Stimulated activated naive CD8-positive, alpha-beta T cell treated with anti-CD3 and anti-CD28 coated beads, Interleukin-15, Interleukin-2, amounts not matched to agents 100 U/mL and 50 U/mL, for 24 hours (primary cell): Measurements from ENCODE around the gene FOSL1.

ENCODE experiments used
- ATAC-seq: fragments of 150-1000 bp; cut with Tn5 transposase; one replicate; pipeline ENCODE4 v1.10.0; 2021
- DNase-seq: peaks from one replicate; pipeline ENCODE4 v3.0.0; 2021

FOSL1 gene

DNA sequence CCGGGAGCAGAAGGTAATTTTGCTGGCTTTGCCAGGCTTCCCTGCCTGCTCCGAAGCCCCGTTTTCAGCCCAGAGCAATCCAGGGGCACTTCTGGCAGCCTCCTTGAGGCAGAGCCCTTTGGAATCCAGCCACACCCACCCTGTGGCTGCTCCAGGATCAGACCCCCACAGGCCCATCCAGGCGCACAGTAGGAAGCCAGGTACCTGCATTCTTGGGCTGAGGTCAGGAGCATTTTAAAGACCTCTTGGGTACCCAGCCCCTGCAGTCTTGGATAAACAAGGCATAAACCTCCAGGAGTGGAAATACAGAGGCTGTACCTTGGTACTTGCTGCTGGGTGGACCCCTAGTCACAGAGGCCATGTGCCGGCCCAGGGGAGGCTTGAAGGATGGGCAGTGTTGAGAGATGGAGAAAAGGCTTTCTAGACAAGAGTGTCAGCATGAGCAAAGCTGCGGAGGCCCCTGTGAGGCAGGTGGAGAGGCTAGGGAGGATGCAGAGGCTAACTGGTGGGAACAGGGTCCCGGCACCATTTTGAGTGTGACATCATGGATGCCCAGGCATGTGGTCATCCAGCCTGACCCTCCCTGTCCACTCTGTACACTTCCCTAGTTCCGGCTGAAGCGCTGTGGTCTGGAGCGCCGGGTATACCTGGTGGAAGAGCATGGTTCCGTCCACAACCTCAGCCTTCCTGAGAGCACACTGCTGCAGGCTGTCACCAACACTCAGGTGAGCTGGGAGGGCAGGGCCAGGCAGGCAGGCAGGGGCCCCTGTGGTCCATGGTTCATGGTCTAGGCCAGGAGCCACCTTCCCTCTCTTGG, 36.1 kb downstream of the FOSL1 start:
- ATAC-seq: no peak
- no peak for DNase-seq

DNA sequence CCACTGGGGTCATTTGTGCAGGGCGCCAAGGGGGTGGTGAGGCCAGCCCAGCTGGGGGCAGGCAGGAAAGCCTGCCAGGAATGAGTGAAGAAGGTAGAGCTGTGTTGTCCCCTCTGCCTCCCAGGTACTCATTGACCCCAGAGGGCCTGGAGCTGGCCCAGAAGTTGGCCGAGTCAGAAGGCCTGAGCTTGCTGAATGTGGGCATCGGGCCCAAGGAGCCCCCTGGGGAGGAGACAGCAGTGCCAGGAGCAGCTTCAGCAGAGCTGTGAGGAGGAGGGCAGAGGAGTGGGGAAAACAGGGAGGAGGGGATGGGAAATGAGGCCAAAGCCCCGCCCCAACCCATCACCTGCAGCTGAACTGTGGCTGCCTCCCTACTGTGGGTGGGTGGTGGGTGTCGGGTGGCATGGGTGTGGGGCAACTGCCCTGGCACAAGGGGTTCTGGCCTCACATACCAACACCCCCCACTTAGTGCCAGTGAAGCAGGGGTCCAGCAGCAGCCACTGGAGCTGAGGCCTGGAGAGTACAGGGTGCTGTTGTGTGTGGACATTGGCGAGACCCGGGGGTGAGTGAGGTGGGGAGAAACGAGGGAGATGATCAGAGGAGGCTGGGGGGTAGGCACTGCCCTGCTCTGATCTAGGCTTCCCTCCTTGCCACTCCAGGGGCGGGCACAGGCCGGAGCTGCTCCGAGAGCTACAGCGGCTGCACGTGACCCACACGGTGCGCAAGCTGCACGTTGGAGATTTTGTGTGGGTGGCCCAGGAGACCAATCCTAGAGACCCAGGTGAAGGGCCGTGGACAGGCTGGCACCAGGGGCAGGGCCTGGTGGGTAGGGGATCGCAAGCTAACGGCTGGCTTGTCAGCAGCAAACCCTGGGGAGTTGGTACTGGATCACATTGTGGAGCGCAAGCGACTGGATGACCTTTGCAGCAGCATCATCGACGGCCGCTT, 37.0 kb downstream of the FOSL1 start:
- ATAC-seq (no peak), DNase-seq (no peak)

DNA sequence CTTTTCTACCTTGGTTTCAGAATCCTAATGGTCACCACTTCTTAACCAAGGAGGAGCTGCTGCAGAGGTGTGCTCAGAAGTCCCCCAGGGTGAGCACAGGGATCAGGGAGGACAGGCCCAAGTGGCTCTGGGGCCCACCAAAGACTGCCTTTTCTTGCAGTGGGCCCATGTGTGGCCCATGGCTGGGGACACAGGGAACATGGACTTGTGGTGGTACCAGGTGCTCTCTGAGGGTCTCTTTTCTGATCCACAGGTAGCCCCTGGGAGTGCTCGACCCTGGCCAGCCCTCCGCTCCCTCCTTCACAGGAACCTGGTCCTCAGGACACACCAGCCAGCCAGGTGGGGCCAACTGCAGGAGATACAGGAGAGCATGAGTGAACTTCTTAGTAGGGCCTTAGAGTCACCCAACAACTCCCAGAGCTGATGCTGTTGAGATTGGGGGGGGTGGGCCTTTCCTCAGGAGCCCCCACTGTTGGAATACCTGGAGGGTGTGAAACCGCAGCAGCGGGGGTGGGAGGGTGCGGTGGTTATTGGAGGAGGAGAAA, 37.9 kb downstream of the FOSL1 start:
- DNase-seq: no peak
- ATAC-seq: no peak

DNA sequence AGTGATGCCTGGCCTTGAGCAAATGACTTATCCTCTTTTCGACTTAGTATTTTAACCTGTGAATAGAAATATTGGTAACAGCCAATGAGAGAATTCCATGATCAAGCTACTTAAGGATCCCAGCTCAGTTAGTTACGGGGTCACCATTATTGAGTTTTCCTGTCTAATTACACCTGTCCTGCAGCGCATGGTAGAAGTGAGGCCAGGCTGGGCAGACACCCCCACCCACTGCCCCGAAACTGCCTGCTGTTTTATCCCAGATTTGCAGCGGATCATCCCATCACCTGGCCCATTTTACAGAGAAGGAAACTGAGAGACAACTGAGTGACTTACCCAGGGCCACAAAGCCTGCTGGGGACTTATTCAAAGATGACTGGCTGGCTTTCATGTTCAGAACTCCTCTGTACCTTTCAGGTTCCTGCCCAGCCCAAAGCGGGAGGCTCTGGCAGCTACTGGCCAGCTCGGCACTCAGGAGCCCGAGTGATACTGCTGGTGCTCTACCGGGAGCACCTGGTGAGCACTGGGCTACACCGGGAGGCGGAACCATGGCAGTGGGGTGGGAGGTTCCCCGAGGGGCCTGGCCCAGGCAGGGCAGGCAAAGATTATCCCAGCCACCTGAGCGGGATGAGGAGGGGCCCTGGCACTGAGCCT, 38.5 kb downstream of the FOSL1 start:
- ATAC-seq (no peak), DNase-seq (no peak)

DNA sequence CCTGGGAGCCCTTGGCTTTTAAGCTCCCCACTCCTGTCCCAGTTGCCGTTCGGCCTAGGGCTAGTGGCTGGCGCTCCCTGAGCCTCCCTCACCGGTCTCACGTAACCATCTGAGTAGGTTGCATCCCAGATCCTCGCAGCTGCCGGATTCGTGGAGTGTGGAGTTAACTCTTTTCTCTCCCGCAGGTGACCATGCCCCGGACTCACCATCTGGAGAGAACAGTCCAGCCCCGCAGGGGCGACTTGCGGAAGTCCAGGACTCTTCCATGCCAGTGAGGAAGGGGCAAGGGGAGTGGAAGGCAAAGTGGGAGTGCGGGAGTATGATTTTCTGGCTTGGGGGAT, 39.1 kb downstream of the FOSL1 start:
- DNase-seq (no peak), ATAC-seq (no peak)

DNA sequence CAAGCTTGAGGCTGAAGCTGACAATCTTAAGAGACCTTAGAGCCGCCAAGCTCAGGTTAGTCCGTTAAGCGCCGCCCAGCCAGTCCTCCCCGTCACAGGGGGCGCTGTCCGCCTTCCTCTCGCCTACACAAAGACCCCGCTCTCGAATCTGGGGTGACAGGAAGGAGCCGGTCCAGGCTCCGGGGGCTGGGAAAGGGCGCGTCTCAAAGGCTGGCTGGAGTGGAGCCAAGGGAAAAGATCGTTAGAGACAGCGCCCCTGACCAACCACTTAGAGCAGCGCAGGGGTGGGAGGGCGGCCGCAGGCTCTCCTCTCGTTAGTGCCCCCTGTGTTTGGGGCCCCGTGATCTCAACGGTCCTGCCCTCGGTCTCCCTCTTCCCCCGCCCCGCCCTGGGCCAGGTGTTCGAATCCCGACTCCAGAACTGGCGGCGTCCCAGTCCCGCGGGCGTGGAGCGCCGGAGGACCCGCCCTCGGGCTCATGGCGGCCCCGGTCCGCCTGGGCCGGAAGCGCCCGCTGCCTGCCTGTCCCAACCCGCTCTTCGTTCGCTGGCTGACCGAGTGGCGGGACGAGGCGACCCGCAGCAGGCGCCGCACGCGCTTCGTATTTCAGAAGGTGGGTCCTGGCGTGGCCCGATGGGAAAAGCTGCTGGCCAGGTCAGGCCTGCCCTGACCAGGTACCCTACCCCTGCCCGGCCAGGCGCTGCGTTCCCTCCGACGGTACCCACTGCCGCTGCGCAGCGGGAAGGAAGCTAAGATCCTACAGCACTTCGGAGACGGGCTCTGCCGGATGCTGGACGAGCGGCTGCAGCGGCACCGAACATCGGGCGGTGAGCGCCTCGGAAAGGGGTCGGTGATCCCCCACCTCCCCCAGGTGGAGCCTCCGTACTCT, 39.7 kb downstream of the FOSL1 start, which contains the start of gene MUS81:
Gene MUS81 (plus strand): TSS at position 156 of the 887 bp plus-strand sequence. CDS start 321 bp downstream, at position 477.
- DNase-seq (peak; percentile 97), ATAC-seq (peak; percentile 39)

DNA sequence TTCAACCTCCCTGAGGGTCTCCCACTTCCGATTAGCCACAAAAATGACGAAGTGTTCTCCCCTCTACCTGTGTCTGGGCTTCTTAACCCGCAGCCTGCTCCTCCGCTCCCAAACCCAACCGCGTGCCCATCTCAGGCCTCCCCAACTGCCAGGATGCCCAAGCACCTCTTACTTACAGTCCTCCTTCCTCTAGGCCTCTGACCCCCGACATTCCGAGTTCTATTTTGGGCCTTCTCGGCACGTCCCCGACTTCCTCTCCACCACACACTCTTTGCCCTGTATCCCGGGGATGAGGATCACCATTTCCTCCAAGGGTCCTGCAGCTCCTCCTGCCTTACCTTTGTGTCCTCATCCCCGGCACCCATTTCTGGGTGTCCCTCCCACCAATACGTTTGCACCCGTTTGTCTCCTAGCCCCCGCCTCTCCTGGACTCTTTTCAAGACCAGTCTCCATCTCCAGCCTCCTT, 40.3 kb downstream of the FOSL1 start:
- ATAC-seq (peak; percentile 0), DNase-seq (peak; percentile 62)

DNA sequence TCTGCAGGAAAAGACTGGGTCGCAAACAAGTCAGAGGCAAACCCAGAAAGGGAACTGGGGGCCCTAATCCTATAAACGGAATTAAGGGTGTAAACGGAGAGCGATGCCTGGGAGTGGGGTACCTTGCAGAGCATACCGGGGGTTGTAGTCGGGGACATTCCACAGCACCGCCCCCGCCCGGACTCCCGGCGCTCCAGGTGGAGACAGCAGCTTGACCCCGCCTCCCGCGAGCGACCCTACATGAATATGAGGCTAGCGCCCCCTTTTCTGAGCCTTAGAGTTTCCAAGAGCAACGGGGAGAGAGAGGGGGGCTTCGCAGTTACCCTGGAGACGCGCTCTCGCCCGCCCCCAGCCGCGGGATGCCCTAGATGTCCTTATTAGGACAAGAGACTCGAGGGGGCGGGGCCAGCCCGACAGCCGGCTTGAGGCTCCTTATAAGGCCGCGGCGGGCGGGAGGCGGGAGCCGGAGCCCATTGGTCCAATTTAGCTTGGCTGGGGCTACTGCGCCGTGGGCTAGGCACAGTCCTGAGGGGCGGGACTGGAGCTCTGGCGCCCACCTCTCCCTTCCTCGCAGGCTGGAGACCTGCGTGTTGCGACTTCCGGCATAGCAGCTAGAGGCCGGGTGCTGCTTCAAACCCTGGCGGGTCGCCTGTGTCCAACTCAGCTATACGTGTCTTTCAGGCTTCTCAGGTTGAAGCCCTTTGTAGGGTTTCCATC, 40.9 kb downstream of the FOSL1 start:
- DNase-seq: peak; percentile 99
- peak; percentile 78 for ATAC-seq

DNA sequence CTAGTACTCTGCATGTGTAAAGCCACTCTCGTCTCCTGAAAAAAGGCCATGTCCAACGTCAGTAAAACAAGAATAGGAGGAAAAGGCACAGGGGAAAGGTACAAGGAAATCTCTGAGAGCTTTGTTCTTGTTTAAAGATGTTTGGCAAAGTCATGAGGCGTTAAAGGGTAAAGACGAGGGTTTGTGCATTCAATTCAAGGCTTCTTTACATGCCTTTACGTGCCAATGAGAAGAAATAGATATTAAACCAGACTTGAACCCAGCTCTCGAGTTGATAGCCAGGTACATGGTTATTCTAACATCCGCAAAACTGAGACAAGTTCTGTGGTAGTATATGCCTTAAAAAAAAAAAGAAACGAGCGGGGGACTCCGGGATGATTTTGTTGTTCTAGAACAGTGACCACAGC, 41.5 kb downstream of the FOSL1 start:
- no peak for DNase-seq
- no peak for ATAC-seq

DNA sequence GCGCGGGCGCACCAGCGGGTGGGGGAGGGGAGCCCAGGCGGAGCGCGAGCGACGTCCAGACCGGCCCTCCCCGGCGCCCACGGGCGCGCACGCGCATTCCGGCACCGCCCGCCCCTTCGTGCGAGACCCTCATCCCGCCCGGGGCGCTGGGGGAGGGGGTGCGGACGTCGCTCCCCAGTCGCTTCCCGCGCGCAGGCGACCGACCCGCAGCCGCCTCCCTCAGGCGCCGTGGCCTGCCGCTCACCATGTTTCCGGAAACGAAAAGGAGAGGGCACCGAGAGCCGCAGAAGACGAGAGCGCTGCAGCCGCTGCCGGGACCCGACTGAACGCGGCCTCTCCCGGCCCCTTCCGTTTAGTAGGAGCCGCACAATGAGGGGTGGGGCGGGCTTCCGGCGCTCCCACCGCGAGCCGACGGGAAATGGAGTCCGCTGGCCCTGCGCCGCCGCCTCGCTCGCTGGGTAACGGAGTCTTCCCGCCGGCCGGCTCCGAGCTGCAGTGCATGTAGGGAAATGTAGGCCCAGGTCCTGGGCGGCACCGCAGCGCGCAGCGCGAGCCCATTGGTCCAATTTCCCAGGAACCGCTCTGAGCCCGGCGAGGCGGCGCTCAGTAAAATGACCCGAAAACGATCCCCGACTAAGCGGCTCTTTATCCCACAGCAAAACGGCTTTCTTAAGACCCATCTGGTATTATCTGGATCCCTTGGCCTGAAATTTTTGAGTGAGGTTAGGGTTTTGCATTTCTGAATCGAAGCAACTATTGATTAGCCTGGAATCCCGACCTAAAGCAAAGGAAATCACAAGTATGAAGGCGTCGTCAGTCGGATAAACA, 42.1 kb downstream of the FOSL1 start, which contains the start of gene CFL1:
Gene CFL1 (minus strand): TSS at position 328 of the 828 bp plus-strand sequence. CDS start 81 bp downstream, at position 247.
- DNase-seq (peak; percentile 97), ATAC-seq (peak; percentile 71)

DNA sequence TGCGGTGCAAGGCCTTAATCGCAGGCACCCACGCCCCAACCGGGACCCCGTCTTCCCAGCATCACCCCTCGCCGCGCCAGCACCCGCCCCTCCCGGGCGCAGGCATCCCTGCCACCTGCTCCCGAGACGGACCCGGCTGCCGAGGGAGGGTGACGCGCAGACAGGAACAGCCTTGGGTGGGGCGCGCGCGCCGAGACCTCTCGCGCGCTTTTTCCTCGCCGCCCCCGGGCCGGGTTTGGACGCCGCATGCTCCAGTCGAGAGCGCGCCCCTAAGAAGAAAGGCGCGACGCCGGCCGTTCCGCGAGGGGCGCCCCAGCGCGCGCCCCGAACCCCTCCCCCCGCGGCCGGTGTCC, 42.7 kb downstream of the FOSL1 start:
- DNase-seq (no peak), ATAC-seq (no peak)

DNA sequence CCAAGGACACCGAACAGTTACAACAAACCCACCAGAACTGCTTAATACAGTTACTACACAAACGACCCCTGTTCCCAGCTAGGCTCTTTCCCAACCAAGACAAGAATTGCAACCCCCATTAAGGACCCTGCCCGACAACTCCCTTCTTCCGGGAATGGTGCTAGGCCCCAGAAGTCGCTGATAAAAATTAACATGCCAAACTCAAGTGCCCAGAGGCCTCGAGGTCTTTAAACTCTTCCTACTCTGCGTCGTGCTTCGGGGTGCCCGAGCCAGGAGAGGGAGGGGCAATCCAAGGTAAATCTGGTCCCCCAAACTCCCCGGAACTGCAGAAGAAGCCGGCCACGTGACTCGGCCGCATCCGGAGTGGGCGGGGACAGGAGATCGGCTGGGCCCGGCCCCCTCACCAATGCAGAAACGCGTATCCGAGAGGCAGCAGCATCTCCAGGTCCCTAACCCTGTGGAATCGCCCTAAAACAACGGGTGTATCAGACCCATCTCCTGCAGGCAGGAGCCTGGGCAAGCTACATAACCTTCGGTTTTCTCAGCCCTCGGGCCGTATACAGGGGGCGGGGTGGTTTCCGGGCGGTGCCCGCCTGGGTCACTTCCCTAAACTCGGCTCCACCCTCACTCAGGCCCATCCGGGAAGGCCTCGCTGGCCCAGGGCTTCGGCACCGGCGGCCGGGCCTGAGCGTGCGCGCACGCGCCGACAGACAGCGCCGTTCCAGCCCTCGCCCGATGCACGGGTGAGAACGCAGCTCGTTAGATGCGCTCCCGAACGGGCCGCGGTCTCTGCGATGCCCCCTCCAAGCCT, 43.3 kb downstream of the FOSL1 start:
- peak; percentile 3 for ATAC-seq
- peak; percentile 86 for DNase-seq

DNA sequence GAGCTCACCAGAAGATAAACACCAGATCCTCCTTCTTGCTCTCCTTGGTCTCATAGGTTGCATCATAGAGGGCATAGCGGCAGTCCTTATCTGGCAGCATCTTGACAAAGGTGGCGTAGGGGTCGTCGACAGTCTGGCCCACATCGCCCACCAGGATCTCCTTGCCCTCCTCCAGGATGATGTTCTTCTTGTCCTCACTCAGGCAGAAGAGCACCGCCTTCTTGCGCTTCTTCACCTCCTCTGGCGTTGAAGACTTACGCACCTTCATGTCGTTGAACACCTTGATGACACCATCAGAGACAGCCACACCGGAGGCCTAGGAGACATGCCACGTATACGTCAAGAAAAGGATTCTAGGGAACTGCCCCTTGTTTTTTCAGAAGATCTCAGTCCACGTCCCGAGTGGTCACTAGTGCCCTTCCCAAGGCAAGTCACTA, 44.2 kb downstream of the FOSL1 start:
- no peak for ATAC-seq
- peak; percentile 5 for DNase-seq

DNA sequence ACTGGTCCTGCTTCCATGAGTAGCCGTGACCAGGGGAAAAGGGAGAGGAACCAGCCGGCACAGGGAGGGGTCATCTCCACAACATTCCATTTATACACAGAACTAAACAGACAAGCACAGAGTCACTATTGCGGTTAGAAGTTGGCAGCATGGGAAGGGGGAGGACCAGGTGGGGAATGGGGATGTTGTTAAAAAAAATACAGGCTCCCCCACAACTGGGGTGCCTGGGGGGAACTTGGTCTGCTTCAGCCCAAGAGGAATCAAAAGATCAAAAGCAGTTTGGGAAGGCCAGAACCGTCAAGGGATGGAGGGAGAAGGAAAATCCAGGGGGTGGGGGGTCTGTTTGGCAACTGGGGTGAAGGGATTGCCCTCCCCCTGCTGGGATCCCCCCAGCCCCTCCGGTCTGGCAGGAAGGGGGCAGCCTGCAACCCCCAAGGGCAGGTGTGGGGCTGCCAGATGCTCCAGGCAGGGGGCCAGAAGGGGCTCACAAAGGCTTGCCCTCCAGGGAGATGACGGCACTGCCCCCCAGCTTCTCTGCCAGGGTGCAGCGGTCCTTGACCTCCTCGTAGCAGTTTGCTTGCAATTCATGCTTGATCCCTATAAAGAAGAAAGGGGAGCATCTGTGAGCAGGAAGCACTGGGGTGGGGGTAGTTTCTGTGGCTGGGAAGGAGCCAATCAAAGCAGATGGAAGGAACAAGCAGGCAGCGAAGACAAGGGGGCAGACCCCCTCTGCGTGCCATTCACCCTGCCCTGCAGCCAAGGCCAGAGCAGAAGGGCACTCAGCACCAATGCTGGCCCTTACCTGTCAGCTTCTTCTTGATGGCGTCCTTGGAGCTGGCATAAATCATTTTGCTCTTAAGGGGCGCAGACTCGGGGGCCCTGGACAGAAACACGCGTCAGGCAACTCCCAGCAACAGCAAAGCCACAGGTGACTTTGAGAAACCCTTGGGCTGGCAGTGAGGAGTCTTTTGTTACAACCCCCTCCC, 45.0 kb downstream of the FOSL1 start:
- ATAC-seq: no peak
- no peak for DNase-seq

DNA sequence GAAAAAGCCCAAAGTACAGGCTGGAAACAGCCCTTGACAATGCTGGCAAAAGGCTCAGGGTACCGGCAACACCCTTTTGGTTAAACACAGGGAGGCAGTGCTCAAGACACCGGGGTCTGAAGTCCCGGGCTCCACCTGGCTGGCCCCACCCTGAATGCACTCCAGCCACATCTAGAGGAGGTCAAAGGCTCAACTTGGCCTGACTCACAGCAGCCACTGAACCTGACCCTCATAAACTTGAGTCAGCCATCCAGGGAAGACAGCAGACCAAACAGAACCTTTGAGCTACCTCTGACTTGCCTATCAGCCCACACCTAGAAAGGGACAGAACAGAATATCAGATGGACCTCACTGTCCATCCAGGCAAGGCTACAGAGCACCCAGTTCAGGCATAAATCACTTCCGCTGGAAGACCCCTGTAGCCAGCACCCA, 46.0 kb downstream of the FOSL1 start:
- peak; percentile 4 for DNase-seq
- ATAC-seq: no peak

DNA sequence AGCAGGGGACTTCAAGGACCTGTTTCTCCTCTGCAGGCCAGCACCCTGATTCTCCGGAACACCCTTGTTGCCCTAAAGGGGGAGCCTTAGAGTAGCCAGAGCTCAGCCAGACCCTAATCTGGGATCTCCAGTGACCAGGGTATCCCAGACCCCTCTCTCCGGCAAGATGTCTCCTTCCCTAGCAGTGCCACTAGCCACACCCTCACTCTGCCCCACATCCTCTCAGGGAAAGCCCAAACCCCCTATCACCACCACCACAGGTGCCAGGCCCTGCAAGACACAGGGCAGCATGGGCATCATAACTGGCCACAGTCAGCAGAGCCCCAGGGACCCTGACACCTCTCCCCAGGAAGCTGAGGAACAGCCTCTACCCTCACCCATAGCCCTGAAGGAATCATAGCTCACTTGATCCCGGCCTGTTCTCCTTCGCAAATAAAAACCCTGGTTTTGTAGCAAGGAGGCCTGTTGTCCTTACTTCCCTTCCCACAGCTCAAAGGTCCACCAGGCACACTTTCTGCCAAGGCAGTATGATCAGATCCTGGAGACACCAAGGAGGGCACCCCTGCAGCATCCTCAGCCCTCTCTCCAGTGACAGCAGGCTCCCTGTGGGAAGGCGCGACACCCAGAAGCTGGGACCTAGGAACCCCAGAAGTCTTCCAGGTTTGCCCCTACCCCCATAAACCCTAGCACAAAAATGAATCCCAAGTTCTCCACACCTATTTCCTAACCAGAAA, 46.8 kb downstream of the FOSL1 start:
- DNase-seq (peak; percentile 14), ATAC-seq (no peak)
